ENCODE results near the gene NHSL1.

NHSL1 gene

DNA sequence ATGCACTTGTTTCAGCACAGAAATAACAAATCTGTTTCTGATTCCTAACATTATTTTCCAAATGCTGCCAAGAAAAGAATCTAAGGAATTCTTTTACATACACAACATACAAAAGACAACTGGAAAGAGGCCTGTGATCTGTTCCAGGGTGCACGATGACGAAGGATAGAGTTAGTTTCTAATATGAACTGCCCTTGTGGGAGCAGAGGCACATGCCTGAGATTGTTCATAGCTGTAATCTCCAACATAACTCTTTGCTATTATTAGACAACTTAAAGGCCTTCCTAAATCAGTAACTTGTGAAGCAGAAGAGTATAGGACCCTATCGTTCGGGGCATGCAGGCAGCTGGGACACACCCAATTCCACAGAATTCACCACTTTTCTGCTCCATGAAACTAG, 41.2 kb upstream of the NHSL1 start:
- DNase-seq (ENCODE audit: low spot score), result no peak
- TF ChIP-seq, protein P1, sequence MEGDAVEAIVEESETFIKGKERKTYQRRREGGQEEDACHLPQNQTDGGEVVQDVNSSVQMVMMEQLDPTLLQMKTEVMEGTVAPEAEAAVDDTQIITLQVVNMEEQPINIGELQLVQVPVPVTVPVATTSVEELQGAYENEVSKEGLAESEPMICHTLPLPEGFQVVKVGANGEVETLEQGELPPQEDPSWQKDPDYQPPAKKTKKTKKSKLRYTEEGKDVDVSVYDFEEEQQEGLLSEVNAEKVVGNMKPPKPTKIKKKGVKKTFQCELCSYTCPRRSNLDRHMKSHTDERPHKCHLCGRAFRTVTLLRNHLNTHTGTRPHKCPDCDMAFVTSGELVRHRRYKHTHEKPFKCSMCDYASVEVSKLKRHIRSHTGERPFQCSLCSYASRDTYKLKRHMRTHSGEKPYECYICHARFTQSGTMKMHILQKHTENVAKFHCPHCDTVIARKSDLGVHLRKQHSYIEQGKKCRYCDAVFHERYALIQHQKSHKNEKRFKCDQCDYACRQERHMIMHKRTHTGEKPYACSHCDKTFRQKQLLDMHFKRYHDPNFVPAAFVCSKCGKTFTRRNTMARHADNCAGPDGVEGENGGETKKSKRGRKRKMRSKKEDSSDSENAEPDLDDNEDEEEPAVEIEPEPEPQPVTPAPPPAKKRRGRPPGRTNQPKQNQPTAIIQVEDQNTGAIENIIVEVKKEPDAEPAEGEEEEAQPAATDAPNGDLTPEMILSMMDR (IDR thresholded peaks at IDR 0.05; ENCODE audit: extremely low read depth, insufficient read depth, missing control alignments), result no peak
- in situ Hi-C loops (cut with MboI; ENCODE audit: low pct_unique_long_range_greater_than_20kb, low sequenced_read_pairs, unreplicated experiment), result no loop called here

DNA sequence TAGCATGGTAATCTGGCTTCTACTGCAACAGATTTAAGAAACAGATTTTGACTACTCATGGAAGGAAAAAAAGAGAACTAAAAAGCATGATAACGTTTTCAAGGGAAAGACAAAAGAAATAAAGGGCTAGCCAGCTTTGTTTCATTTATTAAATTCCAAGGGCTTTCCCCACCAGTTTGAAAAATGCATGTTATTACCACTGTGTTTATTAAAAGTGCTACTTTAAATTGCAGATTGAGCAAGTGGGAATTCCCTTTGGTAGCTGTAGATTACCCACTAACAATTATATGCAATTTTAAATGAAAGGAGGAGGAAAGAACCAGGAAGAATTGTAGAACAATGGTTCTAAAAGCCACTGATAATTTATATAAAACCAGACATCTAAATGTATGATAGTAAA, 40.6 kb upstream of the NHSL1 start:
- no peak for DNase-seq (ENCODE audit: low spot score)
- TF ChIP-seq, protein P1 (IDR thresholded peaks at IDR 0.05; ENCODE audit: extremely low read depth, insufficient read depth, missing control alignments), result no peak
- in situ Hi-C loops (cut with MboI; ENCODE audit: low pct_unique_long_range_greater_than_20kb, low sequenced_read_pairs, unreplicated experiment), result no loop called here

DNA sequence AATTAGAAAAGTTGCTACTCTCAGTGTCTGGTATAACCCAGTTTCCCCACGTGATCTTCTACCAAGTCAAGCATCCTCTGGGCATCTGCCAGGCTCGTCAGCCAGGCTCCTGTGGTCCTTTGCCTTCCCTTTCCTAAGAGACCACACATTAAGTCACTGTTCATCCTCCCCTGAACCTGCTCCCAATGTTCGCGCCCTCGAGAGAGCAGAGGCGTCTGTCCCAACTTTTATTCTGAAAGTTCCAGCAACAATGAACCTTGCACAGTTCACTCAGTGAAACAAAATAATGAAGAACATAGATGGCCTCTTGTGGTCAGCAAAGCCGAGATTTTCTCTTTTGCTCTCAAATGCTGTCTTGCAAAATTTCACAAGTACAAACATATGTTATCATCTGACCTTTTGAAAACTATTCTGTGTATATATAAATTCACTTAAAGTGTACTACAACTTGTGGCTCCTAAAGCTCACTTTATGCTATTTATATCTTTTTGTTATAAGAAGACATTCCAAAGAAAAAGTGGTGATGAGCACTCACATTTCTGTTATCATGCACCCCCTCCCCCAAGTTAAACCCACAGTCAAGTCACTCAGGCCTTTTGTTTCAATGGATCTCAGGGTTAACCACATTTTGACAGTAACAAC, 39.2 kb upstream of the NHSL1 start:
- DNase-seq (ENCODE audit: low spot score), result no peak
- TF ChIP-seq, protein P1 (IDR thresholded peaks at IDR 0.05; ENCODE audit: extremely low read depth, insufficient read depth, missing control alignments), result no peak
- in situ Hi-C loops (cut with MboI; ENCODE audit: low pct_unique_long_range_greater_than_20kb, low sequenced_read_pairs, unreplicated experiment), result no loop called here

DNA sequence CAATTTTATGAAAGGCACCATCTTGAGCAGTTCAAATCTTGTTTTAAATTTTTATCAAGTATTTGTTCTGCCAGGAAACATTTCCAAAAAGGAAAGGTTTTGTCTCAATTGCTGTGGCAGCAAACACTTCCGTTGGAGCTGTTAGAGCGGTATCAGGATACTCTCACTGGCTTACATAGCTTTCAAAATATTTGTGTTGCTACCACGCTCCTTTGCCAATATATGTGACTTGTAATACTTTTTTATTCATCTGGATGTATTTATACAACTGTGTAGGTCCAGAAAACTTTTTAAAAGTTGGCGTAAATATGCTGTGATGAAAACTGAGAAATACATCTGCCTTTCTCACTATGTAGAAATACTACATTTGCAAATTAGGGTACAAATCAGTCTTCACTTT, 37.8 kb upstream of the NHSL1 start:
- no peak for DNase-seq (ENCODE audit: low spot score)
- TF ChIP-seq, protein P1 (IDR thresholded peaks at IDR 0.05; ENCODE audit: extremely low read depth, insufficient read depth, missing control alignments), result no peak
- in situ Hi-C loops (cut with MboI; ENCODE audit: low pct_unique_long_range_greater_than_20kb, low sequenced_read_pairs, unreplicated experiment), result no loop called here

DNA sequence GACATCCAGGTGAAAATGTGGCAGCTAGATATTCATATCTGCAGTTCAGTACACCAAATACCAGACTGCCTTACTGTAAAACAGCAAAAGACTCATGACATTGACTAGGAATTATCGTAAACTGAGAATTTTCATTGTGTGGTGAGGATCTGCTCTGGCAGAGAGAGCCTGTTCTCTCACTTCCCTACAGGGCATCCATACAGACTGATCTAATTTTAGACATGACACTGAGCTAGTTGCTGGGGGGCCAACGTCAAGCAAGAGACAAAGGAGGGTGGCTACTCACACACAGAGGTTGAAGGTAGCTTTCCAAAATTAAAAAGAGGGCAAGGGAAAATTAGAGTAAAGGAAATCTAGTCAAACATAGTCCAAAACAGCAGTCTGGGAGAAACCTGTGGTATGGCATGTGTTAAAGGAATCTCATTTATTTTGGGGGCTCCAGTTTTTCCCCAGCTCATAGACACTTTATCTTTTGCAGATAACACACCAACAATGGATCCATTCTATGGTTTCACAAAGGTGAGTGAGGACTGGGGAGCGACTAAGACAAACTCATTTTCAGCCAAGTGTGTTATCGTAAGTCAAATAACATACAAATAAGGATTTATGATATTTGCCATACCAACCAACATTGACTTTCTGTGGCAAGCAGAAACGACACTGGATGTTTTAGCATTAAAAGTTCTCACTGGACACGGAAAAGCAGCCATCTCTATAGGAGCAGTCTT, 36.6 kb upstream of the NHSL1 start:
- TF ChIP-seq, protein P1 (IDR thresholded peaks at IDR 0.05; ENCODE audit: extremely low read depth, insufficient read depth, missing control alignments), result no peak

DNA sequence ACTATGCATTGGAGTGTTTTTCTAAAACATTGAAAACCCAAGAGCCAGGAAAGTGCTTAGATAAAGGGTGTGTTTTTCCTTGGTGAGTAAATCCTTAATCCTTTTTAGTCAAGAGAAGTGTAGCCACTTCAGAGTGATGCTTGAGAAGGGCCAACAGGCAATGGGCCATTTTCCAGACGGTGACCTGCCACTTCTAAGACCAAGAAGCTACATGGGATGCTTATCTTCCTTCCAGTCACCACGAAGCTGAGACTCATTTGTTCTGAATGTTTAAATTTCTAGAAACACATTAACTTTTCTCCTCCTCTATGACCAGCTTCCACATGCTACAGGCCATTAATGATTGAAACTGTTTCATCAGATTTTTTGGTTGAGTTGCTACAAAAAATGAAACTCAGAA, 34.4 kb upstream of the NHSL1 start:
- in situ Hi-C loops (cut with MboI; ENCODE audit: low pct_unique_long_range_greater_than_20kb, low sequenced_read_pairs, unreplicated experiment), result no loop called here

More for the DNA sequence above, 36.6 kb upstream of the NHSL1 start:
- in situ Hi-C loops (cut with MboI; ENCODE audit: low pct_unique_long_range_greater_than_20kb, low sequenced_read_pairs, unreplicated experiment), result no loop called here
- no peak for DNase-seq (ENCODE audit: low spot score)

More for the DNA sequence above, 34.4 kb upstream of the NHSL1 start:
- TF ChIP-seq, protein P1 (IDR thresholded peaks at IDR 0.05; ENCODE audit: extremely low read depth, insufficient read depth, missing control alignments), result no peak
- DNase-seq (ENCODE audit: low spot score), result no peak

Data from GM13977 (cell line).